K562 (cell line): ENCODE data around the gene PPP1CA. TPM values are rescaled to one million over a fixed set of nuclear protein-coding genes. Genes with fewer than 3 reads are reported as not detected.
A peak's percentile ranks its signal among the peaks of the same experiment; 100 is the strongest.

Experiments
- ATAC-seq: fragments of 200-7000 bp; cut with Tn5 transposase; 3 replicates; pipeline ENCODE4 v1.9.1; 2020; ENCODE audit warnings: moderate library complexity
- BruUV-seq: library from RNA; stranded (reverse); fragments of 400-500 nt; replicated peaks from 2 replicates; lab custom pipeline; 2021; lab: Mats Ljungman, UMichigan
- CTCF ChIA-PET: fragments of 300-600 bp; formaldehyde crosslinking; extraction: SDS; loops from one replicate; lab custom pipeline; 2021; ENCODE audit warnings: low intra/inter-chr PET ratio; lab: Yijun Ruan, JAX
- POLR2A ChIA-PET: fragments of 300-600, 350-650 bp; sonication (Branson Sonifier 250); formaldehyde crosslinking; extraction: SDS; loops from one replicate; lab custom pipeline; 2021; ENCODE audit warnings: antibody characterized with exemption, inconsistent platforms; lab: Yijun Ruan, JAX
- DNase-seq, 4 experiments: peaks; one replicate each; pipeline versions ENCODE4 v3.0.0 to v3.0.0-alpha.2; 2011 to 2018; ENCODE audit warnings: low spot score in 3 of 4, mixed read lengths in 3 of 4; ENCODE audit errors: extremely low read depth in 1 of 4
- FAIRE-seq: peaks from 2 replicates; lab custom pipeline; 2011; peaks lifted over from hg19 to GRCh38; lab: Jason Lieb, UNC
- H2AFZ ChIP-seq: 2 replicates; pipeline ENCODE4 v1.6.0; 2011; ENCODE audit warnings: low read depth, low read length, control low read depth, inconsistent platforms
- H3K27ac ChIP-seq: fragments of 200-600 bp; 3 replicates; pipeline ENCODE4 v1.8.0; 2011; ENCODE audit warnings: low read depth, mild to moderate bottlenecking, control low read depth, inconsistent platforms, low read length, moderate library complexity, mixed read lengths; ENCODE audit errors: extremely low read depth
- H3K27me3 ChIP-seq, 2 experiments: fragments of 300-600 bp in 1 of 2; 2 replicates in 1 of 2; 3 replicates in 1 of 2; pipeline versions ENCODE4 v1.6.0 to v1.8.0; 2011; ENCODE audit warnings: inconsistent platforms in 2 of 2, low read length in 2 of 2, mild to moderate bottlenecking in 1 of 2, mixed read lengths in 1 of 2, moderate library complexity in 1 of 2; ENCODE audit not compliant: control insufficient read depth in 2 of 2, insufficient read depth in 2 of 2
- H3K36me3 ChIP-seq: fragments of 300-600 bp; 3 replicates; pipeline ENCODE4 v1.8.0; 2011; ENCODE audit warnings: mild to moderate bottlenecking, low read length, inconsistent platforms; ENCODE audit not compliant: control insufficient read depth, insufficient read depth
- H3K4me1 ChIP-seq, 2 experiments: fragments of 200-600 bp in 1 of 2; replicated peaks in 1 of 2; 2 replicates in 1 of 2; 3 replicates in 1 of 2; pipeline versions ENCODE4 v1.5.1 to v1.8.0; 2011; ENCODE audit warnings: inconsistent platforms in 2 of 2, low read length in 2 of 2, mild to moderate bottlenecking in 1 of 2, mixed read lengths in 1 of 2, moderate library complexity in 1 of 2; ENCODE audit not compliant: control insufficient read depth in 2 of 2, insufficient read depth in 2 of 2
- H3K4me2 ChIP-seq: 2 replicates; pipeline ENCODE4 v1.6.1; 2011; ENCODE audit warnings: low read length, control low read depth, inconsistent platforms, mixed read lengths; ENCODE audit not compliant: insufficient read depth
- H3K4me3 ChIP-seq: fragments of 200-600 bp; sonication (generic), shearing (Covaris generic); 2 replicates; pipeline ENCODE4 v1.5.1; 2016; ENCODE audit warnings: control low read depth, inconsistent platforms
- H3K79me2 ChIP-seq: fragments of 200-600 bp; 3 replicates; pipeline ENCODE4 v1.8.0; 2011; ENCODE audit warnings: low read length, inconsistent platforms; ENCODE audit not compliant: control insufficient read depth, insufficient read depth
- H3K9ac ChIP-seq, 2 experiments: 2 replicates each; pipeline versions ENCODE4 v1.6.0 to v1.6.1; 2011; ENCODE audit warnings: low read depth in 2 of 2, low read length in 2 of 2, control low read depth in 1 of 2, inconsistent platforms in 1 of 2, mild to moderate bottlenecking in 1 of 2, mixed read lengths in 1 of 2; ENCODE audit not compliant: insufficient read depth in 1 of 2
- H3K9me1 ChIP-seq: one replicate; pipeline ENCODE4 v1.6.0; 2011; ENCODE audit warnings: inconsistent platforms, mild to moderate bottlenecking, low read length, moderate library complexity; ENCODE audit not compliant: control insufficient read depth, insufficient read depth
- H3K9me3 ChIP-seq: replicated peaks from 2 replicates; pipeline ENCODE4 v1.5.1; 2011; ENCODE audit warnings: low read depth, low read length, inconsistent platforms; ENCODE audit not compliant: control insufficient read depth, insufficient read depth
- H4K20me1 ChIP-seq: replicated peaks from 2 replicates; pipeline ENCODE4 v1.6.1; 2011; ENCODE audit warnings: low read length, inconsistent platforms, mixed read lengths; ENCODE audit not compliant: control insufficient read depth, insufficient read depth
- ATF7 ChIP-seq: fragments of 450-650 bp; IDR thresholded peaks from 2 replicates; pipeline ENCODE4 v1.7.1; 2014; ENCODE audit warnings: mild to moderate bottlenecking, moderate library complexity
- DPF2 ChIP-seq: fragments of 450-650 bp; IDR thresholded peaks from 2 replicates; pipeline ENCODE4 v1.6.1; 2016
- KDM5B ChIP-seq: fragments of 200-600 bp; sonication (generic); IDR thresholded peaks from 2 replicates; pipeline ENCODE4 v1.6.1; 2012; ENCODE audit warnings: low read depth, mild to moderate bottlenecking, moderate library complexity, low read length, control low read depth, inconsistent platforms; ENCODE audit not compliant: insufficient replicate concordance
- MTA2 ChIP-seq: fragments of 450-650 bp; IDR thresholded peaks from 2 replicates; pipeline ENCODE4 v1.6.1; 2016; ENCODE audit warnings: low read depth
- POLR2G ChIP-seq: fragments of 200-400 bp; formaldehyde crosslinking; IDR thresholded peaks from 2 replicates; pipeline ENCODE4 v1.6.1; 2017; ENCODE audit warnings: low read depth, mild to moderate bottlenecking, antibody characterized with exemption, low read length, moderate library complexity
- XRCC5 ChIP-seq: fragments of 200-400 bp; formaldehyde crosslinking; IDR thresholded peaks from 2 replicates; pipeline ENCODE4 v1.6.1; 2017; ENCODE audit warnings: low read depth, mild to moderate bottlenecking, low read length
- ZMIZ1 ChIP-seq, 2 experiments: fragments of 150-350 bp in 1 of 2; IDR thresholded peaks; 2 replicates each; pipeline ENCODE4 v1.6.1; 2012 to 2016; ENCODE audit warnings: low read depth in 2 of 2, low read length in 2 of 2, mild to moderate bottlenecking in 1 of 2, moderate library complexity in 1 of 2
- ZNF146 ChIP-seq: IDR thresholded peaks from one replicate; pipeline ENCODE4 v1.6.1; 2018; ENCODE audit warnings: missing compliant biosample characterization; ENCODE audit not compliant: unreplicated experiment
- ZNF217 ChIP-seq: sonication (generic); formaldehyde crosslinking; IDR thresholded peaks from 2 replicates; pipeline ENCODE4 v1.8.0; 2022; ENCODE audit warnings: mild to moderate bottlenecking, missing genetic modification reagents
- ZNF77 ChIP-seq: fragments of 250-450 bp; sonication (Bioruptor Pico); IDR thresholded peaks from 2 replicates; pipeline ENCODE4 v1.5.0; 2020
- WGBS: fragments of 100-300 bp; shearing (Covaris generic); methylation state at CpG from one replicate; pipeline ENCODE4 v1.1.6; 2016; ENCODE audit warnings: low coverage, mixed read lengths; ENCODE audit not compliant: insufficient coverage; ENCODE audit errors: missing lambda C conversion rate; 5-methylcytosine and 5-hydroxymethylcytosine counted together
- in situ Hi-C: fragments of 300-500 bp; cut with MboI; formaldehyde crosslinking; loops from 4 replicates; pipeline ENCODE4 v1.15.0; 2018; ENCODE audit warnings: inconsistent platforms, mixed read lengths
- intact Hi-C: fragments of 100-400 bp; cut with micrococcal nuclease; formaldehyde crosslinking; loops from 2 replicates; pipeline ENCODE4 v1.14.2; 2022
- polyA plus RNA-seq, 8 experiments: library from polyadenylated mRNA; depleted of rRNA in 4 of 8; stranded (reverse) in 5 of 8; unstranded in 3 of 8; fragments of >200 nt; fragmentation: Nextera tagmentation in 2 of 8; fragmentation: Illumina TruSeq in 1 of 8; extraction: Ambion mirVana in 2 of 8; extraction: Trizol in 1 of 8; gene quantifications; 2 replicates each; pipeline versions ENCODE4 v1.2.1 to v1.2.3, GENCODE V29; 2011 to 2014; ENCODE audit warnings: inconsistent platforms in 1 of 8, missing spikeins in 1 of 8
- total RNA-seq, 7 experiments: library from RNA; depleted of rRNA in 6 of 7; stranded (reverse); fragments of >200 nt in 6 of 7; fragmentation: Illumina TruSeq in 2 of 7; extraction: Trizol in 2 of 7; gene quantifications; 2 replicates each; pipeline versions ENCODE4 v1.2.1 to v1.2.3, GENCODE V29; 2011 to 2021; ENCODE audit warnings: low replicate concordance in 1 of 7

The PPP1CA gene
- total and polyA plus RNA-seq, 9 of the 15 experiments (the other 6 are each of a cell fraction or from before 2014, with no cell fraction given) = 18.2 to 242 (median 188) TPM

DNA sequence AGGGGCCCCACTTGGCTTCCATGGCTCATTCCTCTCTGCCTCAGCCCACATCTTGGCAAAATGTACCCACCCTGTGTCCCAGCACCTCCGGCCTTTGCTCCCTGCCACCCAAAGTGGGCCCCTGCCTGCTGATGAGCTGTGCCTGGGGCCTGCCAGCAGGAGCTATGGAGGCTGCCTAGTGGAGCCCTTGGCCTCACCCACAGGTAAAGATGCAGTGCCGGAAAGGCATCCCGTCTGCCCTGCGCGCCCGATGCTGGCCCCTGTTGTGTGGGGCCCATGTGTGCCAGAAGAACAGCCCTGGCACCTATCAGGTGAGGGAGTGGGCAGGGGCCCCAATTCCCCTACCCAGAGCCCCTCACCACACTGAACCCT, 3.5 kb upstream of the PPP1CA start:
- no peak for TF ChIP-seq ATF7
- TF ChIP-seq POLR2G = peak; percentile 21; the same call in 1 of the 2 replicates
- DNase-seq (no peak), ATAC-seq (no peak), FAIRE-seq (no peak)
- peaks cover 14% of the 10 kb centered on the region for H3K79me2 ChIP-seq
- intact Hi-C loops = no loop called here
- WGBS = 96% methylated on average over 6 of the region's 6 CpGs
- ChIA-PET POLR2A (interaction anchor here (0.6 to 1.2 kb wide), 3 partner anchors 10 to 96 kb away, joined by 3 to 4 read pairs (median 3); no protein-coding TSS in a partner anchor), CTCF (no interaction called here)
- no peak overlapping the region for H3K4me3 ChIP-seq
- H3K4me1 ChIP-seq = peaks cover 17 to 81% of the 10 kb centered on the region in 2 experiments
- no TSS peak for BruUV-seq
- no peak overlapping the region for H3K27ac ChIP-seq
- peaks cover 6% of the 10 kb centered on the region for H3K36me3 ChIP-seq
- in situ Hi-C loops = no loop called here
- H3K4me2 ChIP-seq = no peak overlapping the region
- H2AFZ ChIP-seq = no peak overlapping the region
- peak overlapping the region in 1 of 2 experiments; percentile 75; a peak in 1 of 4 replicates for H3K9ac ChIP-seq
- no peaks in the 10 kb centered on the region for H3K9me3 ChIP-seq
- H3K9me1 ChIP-seq = no peaks in the 10 kb centered on the region
- no peaks in the 10 kb centered on the region for H4K20me1 ChIP-seq
- no peaks in the 10 kb centered on the region for H3K27me3 ChIP-seq

- Histone ChIP-seq H3K9me1 (no peaks in the 10 kb centered on the region), H3K9ac (peak overlapping the region in 1 of 2 experiments; percentile 87; a peak in 2 of 4 replicates), H3K4me1 (peaks cover 18 to 85% of the 10 kb centered on the region in 2 experiments), H3K36me3 (peaks cover 10% of the 10 kb centered on the region), H3K27ac (no peak overlapping the region), H3K9me3 (no peaks in the 10 kb centered on the region), H3K79me2 (peaks cover 17% of the 10 kb centered on the region), H2AFZ (no peak overlapping the region; the same call in 1 of the 2 replicates), H4K20me1 (no peaks in the 10 kb centered on the region), H3K4me2 (no peak overlapping the region), H3K4me3 (no peak overlapping the region), H3K27me3 (no peaks in the 10 kb centered on the region)
- intact Hi-C loops = loop anchor here (5.0 kb wide), 2 partner anchors 78 to 178 kb away; partner anchors contain the start of genes AIP and GSTP1
- FAIRE-seq (peak; percentile 56), ATAC-seq (no peak), DNase-seq (peak in 1 of 4 experiments; percentile 12)
- ChIA-PET POLR2A (interaction anchor here (0.6 to 1.2 kb wide), 4 partner anchors 8 to 97 kb away, joined by 3 to 4 read pairs (median 4); no protein-coding TSS in a partner anchor), CTCF (no interaction called here)
- 56% methylated on average over 7 of the region's 13 CpGs for WGBS
- in situ Hi-C loops = no loop called here
- no TSS peak for BruUV-seq
- TF ChIP-seq XRCC5 = no peak
- no peak for TF ChIP-seq KDM5B
- no peak for TF ChIP-seq MTA2
- TF ChIP-seq ZNF146 = no peak
- no peak for TF ChIP-seq ZNF77 (CRISPR knock-in tag)
- no peak for TF ChIP-seq ZMIZ1 (IDR thresholded peaks at IDR 0.05; ENCODE audit: low read depth in 2 of 2, low read length in 2 of 2)
- no peak for TF ChIP-seq DPF2
- TF ChIP-seq ZNF217 (CRISPR knock-in tag) = no peak
These were observed 3.0 kb upstream of the PPP1CA start for GRCh38 chr11:67404515-67405195.
